ENCODE results near the gene EIF2AK2.
"Not testable (repeated sequence)": the region's sequence is repeated elsewhere in the genome, so short reads cannot be mapped to it uniquely, and the experiment has no call there.

The EIF2AK2 gene

GRCh38 chr2:37196320-37197195, 39.8 kb upstream of the EIF2AK2 start, which contains the start of gene CEBPZOS:
CEBPZOS (plus strand) TSS chr2:37196496; CDS start chr2:37199705, 3,209 bp downstream.
- DNase-seq: peak; percentile 84
- Histone ChIP-seq H3K27me3 (replicated peaks; ENCODE audit: insufficient read depth, low read length) (no peaks in the 10 kb centered on the region), H2AFZ (ENCODE audit: low read length) (peak within 1 kb of the TSS; percentile 71), H3K9me2 (replicated peaks; ENCODE audit: insufficient read depth, low read length) (no peaks in the 10 kb centered on the region), H3F3A (ENCODE audit: insufficient read depth, low read length) (no peaks in the 10 kb centered on the region), H3K9ac (ENCODE audit: low read length) (peak within 1 kb of the TSS; percentile 69), H4K20me1 (ENCODE audit: insufficient read depth, low read length) (no peaks in the 10 kb centered on the region), H3K4me3 (ENCODE audit: low read length) (peak within 1 kb of the TSS; percentile 77), H3K4me2 (ENCODE audit: low read depth, low read length) (peak within 1 kb of the TSS; percentile 78), H3K27ac (ENCODE audit: low read length) (peak within 1 kb of the TSS; percentile 49; the same call in 1 of the 2 replicates), H3K36me3 (replicated peaks; ENCODE audit: insufficient read depth, low read length) (peaks cover under 1% of the 10 kb centered on the region), H3K9me3 (replicated peaks; ENCODE audit: insufficient read depth, low read length) (no peaks in the 10 kb centered on the region), H3K79me2 (ENCODE audit: low read length) (peaks cover 48% of the 10 kb centered on the region), H3K4me1 (ENCODE audit: low read length) (no peaks in the 10 kb centered on the region; the same call in 1 of the 2 replicates)
- TF ChIP-seq EZH2 (optimal IDR thresholded peaks at IDR 0.05; ENCODE audit: low read depth, low read length): no peak
- no peak for TF ChIP-seq CTCF (IDR thresholded peaks at IDR 0.05; ENCODE audit: low read length)
- TF ChIP-seq EZH2phosphoT487 (IDR thresholded peaks at IDR 0.05; ENCODE audit: low read length): no peak

- not testable (repeated sequence) for H3K9me3 ChIP-seq (replicated peaks; ENCODE audit: insufficient read depth, low read length); DNase-seq; H3K27ac ChIP-seq (ENCODE audit: low read length); H4K20me1 ChIP-seq (ENCODE audit: insufficient read depth, low read length); H3F3A ChIP-seq (ENCODE audit: insufficient read depth, low read length); H3K9me2 ChIP-seq (replicated peaks; ENCODE audit: insufficient read depth, low read length); H3K4me1 ChIP-seq (ENCODE audit: low read length); H3K27me3 ChIP-seq (replicated peaks; ENCODE audit: insufficient read depth, low read length); H3K36me3 ChIP-seq (replicated peaks; ENCODE audit: insufficient read depth, low read length)
- peak overlapping the region; percentile 77 for H3K4me3 ChIP-seq (ENCODE audit: low read length)
- peak overlapping the region; percentile 78 for H3K4me2 ChIP-seq (ENCODE audit: low read depth, low read length)
- peak overlapping the region; percentile 71 for H2AFZ ChIP-seq (ENCODE audit: low read length)
- peak overlapping the region; percentile 69; the same call in 1 of the 2 replicates for H3K9ac ChIP-seq (ENCODE audit: low read length)
- H3K79me2 ChIP-seq (ENCODE audit: low read length): peaks cover 43% of the 10 kb centered on the region
Observed at GRCh38 chr2:37195862-37196319, 39.1 kb upstream of the EIF2AK2 start.

- H3K27me3 ChIP-seq (replicated peaks; ENCODE audit: insufficient read depth, low read length): no peaks in the 10 kb centered on the region
- H3K27ac ChIP-seq (ENCODE audit: low read length): no peak overlapping the region
- DNase-seq: no peak
- H2AFZ ChIP-seq (ENCODE audit: low read length): no peak overlapping the region
- no peak overlapping the region for H3K4me2 ChIP-seq (ENCODE audit: low read depth, low read length)
- H3K9me2 ChIP-seq (replicated peaks; ENCODE audit: insufficient read depth, low read length): no peaks in the 10 kb centered on the region
- H3K4me3 ChIP-seq (ENCODE audit: low read length): no peak overlapping the region
- no peaks in the 10 kb centered on the region for H4K20me1 ChIP-seq (ENCODE audit: insufficient read depth, low read length)
- no peaks in the 10 kb centered on the region for H3K36me3 ChIP-seq (replicated peaks; ENCODE audit: insufficient read depth, low read length)
- TF ChIP-seq EZH2 (optimal IDR thresholded peaks at IDR 0.05; ENCODE audit: low read depth, low read length) (no peak), EZH2phosphoT487 (IDR thresholded peaks at IDR 0.05; ENCODE audit: low read length) (no peak), CTCF (IDR thresholded peaks at IDR 0.05; ENCODE audit: low read length) (no peak)
- no peaks in the 10 kb centered on the region for H3K9me3 ChIP-seq (replicated peaks; ENCODE audit: insufficient read depth, low read length)
- H3K9ac ChIP-seq (ENCODE audit: low read length): no peak overlapping the region
- no peaks in the 10 kb centered on the region for H3F3A ChIP-seq (ENCODE audit: insufficient read depth, low read length)
- H3K79me2 ChIP-seq (ENCODE audit: low read length): peaks cover 12% of the 10 kb centered on the region
- H3K4me1 ChIP-seq (ENCODE audit: low read length): no peaks in the 10 kb centered on the region; the same call in 1 of the 2 replicates
Observed at GRCh38 chr2:37192551-37192950, 35.8 kb upstream of the EIF2AK2 start.

- H3K9ac ChIP-seq (ENCODE audit: low read length): no peak overlapping the region
- no peak overlapping the region for H2AFZ ChIP-seq (ENCODE audit: low read length)
- H3K4me2 ChIP-seq (ENCODE audit: low read depth, low read length): no peak overlapping the region
- no peaks in the 10 kb centered on the region for H3K9me3 ChIP-seq (replicated peaks; ENCODE audit: insufficient read depth, low read length)
- peaks cover 4% of the 10 kb centered on the region for H3K79me2 ChIP-seq (ENCODE audit: low read length)
- H3K27me3 ChIP-seq (replicated peaks; ENCODE audit: insufficient read depth, low read length): no peaks in the 10 kb centered on the region
- no peaks in the 10 kb centered on the region for H4K20me1 ChIP-seq (ENCODE audit: insufficient read depth, low read length)
- no peak overlapping the region for H3K27ac ChIP-seq (ENCODE audit: low read length)
- H3K9me2 ChIP-seq (replicated peaks; ENCODE audit: insufficient read depth, low read length): no peaks in the 10 kb centered on the region
- no peak for TF ChIP-seq EZH2phosphoT487 (IDR thresholded peaks at IDR 0.05; ENCODE audit: low read length)
- no peak for TF ChIP-seq CTCF (IDR thresholded peaks at IDR 0.05; ENCODE audit: low read length)
- TF ChIP-seq EZH2 (optimal IDR thresholded peaks at IDR 0.05; ENCODE audit: low read depth, low read length): no peak
- H3K4me3 ChIP-seq (ENCODE audit: low read length): no peak overlapping the region
- H3K36me3 ChIP-seq (replicated peaks; ENCODE audit: insufficient read depth, low read length): no peaks in the 10 kb centered on the region
- no peaks in the 10 kb centered on the region for H3F3A ChIP-seq (ENCODE audit: insufficient read depth, low read length)
- H3K4me1 ChIP-seq (ENCODE audit: low read length): no peaks in the 10 kb centered on the region
- DNase-seq: no peak
Observed at GRCh38 chr2:37191747-37192146, 35.0 kb upstream of the EIF2AK2 start.

Measured in MM.1S (cell line).